Measurements from ENCODE around the gene HBP1.
A peak's percentile ranks its signal among the peaks of the same experiment; 100 is the strongest.
"Not testable (repeated sequence)": the region's sequence is repeated elsewhere in the genome, so short reads cannot be mapped to it uniquely, and the experiment has no call there.

HBP1 gene

GRCh38 chr7:107152011-107152410, 16.8 kb upstream of the HBP1 start:
- DNase-seq, result no peak

- DNase-seq, result no peak
Measured at GRCh38 chr7:107154826-107155225, 14.0 kb upstream of the HBP1 start.

GRCh38 chr7:107155726-107156125, 13.1 kb upstream of the HBP1 start:
- DNase-seq, result not testable (repeated sequence)

GRCh38 chr7:107157091-107157490, 11.7 kb upstream of the HBP1 start:
- DNase-seq, result no peak

- DNase-seq, result no peak
Measured at GRCh38 chr7:107158028-107158427, 10.8 kb upstream of the HBP1 start.

GRCh38 chr7:107160389-107160788, 8.4 kb upstream of the HBP1 start:
- no peak for DNase-seq

GRCh38 chr7:107161415-107161814, 7.4 kb upstream of the HBP1 start:
- DNase-seq, result no peak

GRCh38 chr7:107162475-107162874, 6.3 kb upstream of the HBP1 start:
- no peak for DNase-seq

GRCh38 chr7:107164092-107164491, 4.7 kb upstream of the HBP1 start:
- DNase-seq, result no peak

GRCh38 chr7:107165341-107165740, 3.5 kb upstream of the HBP1 start:
- no peak for DNase-seq

- no peak for DNase-seq
Measured at GRCh38 chr7:107166736-107167426, 1.9 kb upstream of the HBP1 start.

- peak; percentile 35 for DNase-seq
Measured at GRCh38 chr7:107167483-107168232, 1.1 kb upstream of the HBP1 start.

- peak; percentile 79 for DNase-seq
Measured at GRCh38 chr7:107169120-107170050, 582 bp downstream of the HBP1 start.

GRCh38 chr7:107170051-107170915, 1.5 kb downstream of the HBP1 start:
- no peak for DNase-seq

- DNase-seq, result no peak
Measured at GRCh38 chr7:107171496-107171895, 2.7 kb downstream of the HBP1 start.

GRCh38 chr7:107172276-107173032, 3.7 kb downstream of the HBP1 start:
- no peak for DNase-seq

- no peak for DNase-seq
Measured at GRCh38 chr7:107173191-107173590, 4.4 kb downstream of the HBP1 start.

- no peak for DNase-seq
Measured at GRCh38 chr7:107173691-107174406, 5.0 kb downstream of the HBP1 start.

GRCh38 chr7:107179326-107180164, 10.7 kb downstream of the HBP1 start:
- no peak for DNase-seq
